ENCODE measurements around the gene TMEM200C.

GRCh38 chr18:5857180-5857579 lies 38.1 kb downstream of the TMEM200C start:
- TF ChIP-seq CTCF (IDR thresholded peaks at IDR 0.05 in 2 of 3, conservative IDR thresholded peaks at IDR 0.05 in 1 of 3; ENCODE audit: insufficient read depth in 2 of 3, low read depth in 1 of 3, low read length in 3 of 3) (no peak), ZHX1 (conservative IDR thresholded peaks at IDR 0.05; ENCODE audit: low read length) (no peak)
